HCT116 (cell line): ENCODE measurements around the gene IFITM10. TPM values are rescaled to one million over a fixed set of nuclear protein-coding genes. Genes with fewer than 3 reads are reported as not detected.

Experiments used
- ATAC-seq: fragments of 200-7000 bp; cut with Tn5 transposase; 2 replicates; pipeline ENCODE4 v1.9.1; 2020; ENCODE audit warnings: mild to moderate bottlenecking, moderate library complexity
- BruUV-seq: library from RNA; stranded (reverse); fragments of 400-500 nt; replicated peaks from 2 replicates; lab custom pipeline; 2021; lab: Mats Ljungman, UMichigan
- CTCF ChIA-PET: fragments of 300-600 bp; sonication (Branson Sonifier 250); formaldehyde crosslinking; loops from one replicate; lab custom pipeline; 2021; ENCODE audit warnings: antibody characterized with exemption; lab: Charles Lee
- POLR2A ChIA-PET: fragments of 300-600, 350-600 bp; sonication (Branson Sonifier 250); formaldehyde crosslinking; loops from one replicate; lab custom pipeline; 2021; ENCODE audit warnings: antibody characterized with exemption; lab: Charles Lee
- RAD21 ChIA-PET, 2 experiments: fragments of 300-600 bp; sonication (Branson Sonifier 250); formaldehyde crosslinking; loops; one replicate each; lab custom pipeline; 2023; ENCODE audit warnings: low total read pairs in 2 of 2; ENCODE audit not compliant: uncharacterized antibody in 2 of 2, unreplicated experiment in 2 of 2, low non-redundant PET in 1 of 2; lab: Charles Lee
- DNase-seq: peaks from one replicate; pipeline ENCODE4 v3.0.0-alpha.2; 2010; ENCODE audit warnings: low read depth, low spot score
- H2AFZ ChIP-seq: fragments of 200-600 bp; shearing (Covaris generic), sonication (generic); 2 replicates; pipeline ENCODE4 v1.6.1; 2017; ENCODE audit warnings: low read depth, mixed run types, mixed read lengths, antibody characterized with exemption, low read length; ENCODE audit not compliant: poor library complexity, severe bottlenecking
- H3K27ac ChIP-seq: 2 replicates; pipeline ENCODE4 v1.5.1; 2012; ENCODE audit warnings: low read depth, low read length
- H3K27me3 ChIP-seq: fragments of 200-600 bp; sonication (generic); 2 replicates; pipeline ENCODE4 v1.6.1; 2016; ENCODE audit warnings: mixed run types, low read length, mixed read lengths; ENCODE audit not compliant: insufficient read depth
- H3K36me3 ChIP-seq, 2 experiments: fragments of 200-500 bp in 1 of 2; fragments of 200-600 bp in 1 of 2; sonication (Bioruptor generic) in 1 of 2; sonication (generic) in 1 of 2; 2 replicates each; pipeline versions ENCODE4 v1.5.1 to v1.6.1; 2014 to 2016; ENCODE audit warnings: low read length in 2 of 2, inconsistent platforms in 1 of 2, mixed read lengths in 1 of 2, mixed run types in 1 of 2; ENCODE audit not compliant: insufficient read depth in 2 of 2, control insufficient read depth in 1 of 2
- H3K4me1 ChIP-seq, 2 experiments: fragments of 200-600 bp in 1 of 2; sonication (generic) in 1 of 2; 2 replicates each; pipeline versions ENCODE4 v1.5.1 to v1.6.1; 2012 to 2017; ENCODE audit warnings: low read length in 2 of 2, inconsistent platforms in 1 of 2, mild to moderate bottlenecking in 1 of 2, mixed read lengths in 1 of 2, mixed run types in 1 of 2, moderate library complexity in 1 of 2; ENCODE audit not compliant: insufficient read depth in 2 of 2, control insufficient read depth in 1 of 2
- H3K4me2 ChIP-seq: fragments of 200-600 bp; sonication (generic); 2 replicates; pipeline ENCODE4 v1.6.1; 2017; ENCODE audit warnings: mixed run types, low read length, mixed read lengths
- H3K4me3 ChIP-seq, 2 experiments: fragments of 200-600 bp in 1 of 2; sonication (generic) in 1 of 2; replicated peaks in 1 of 2; 2 replicates each; pipeline ENCODE4 v1.5.1; 2011 to 2016; ENCODE audit warnings: low read length in 2 of 2, control low read depth in 1 of 2, low read depth in 1 of 2, mild to moderate bottlenecking in 1 of 2, mixed read lengths in 1 of 2, mixed run types in 1 of 2
- H3K79me2 ChIP-seq: fragments of 200-600 bp; sonication (generic); 2 replicates; pipeline ENCODE4 v1.6.1; 2017; ENCODE audit warnings: mild to moderate bottlenecking, mixed run types, low read length, moderate library complexity, mixed read lengths; ENCODE audit not compliant: insufficient read depth
- H3K9ac ChIP-seq: fragments of 200-600 bp; sonication (generic); 2 replicates; pipeline ENCODE4 v1.6.1; 2016; ENCODE audit warnings: low read length, mixed read lengths
- H3K9me2 ChIP-seq: fragments of 200-600 bp; sonication (generic), shearing (Covaris generic); 2 replicates; pipeline ENCODE4 v1.6.1; 2017; ENCODE audit warnings: mixed run types, mild to moderate bottlenecking, moderate library complexity; ENCODE audit not compliant: insufficient read depth
- H3K9me3 ChIP-seq, 2 experiments: fragments of 200-500 bp in 1 of 2; fragments of 200-600 bp in 1 of 2; sonication (Bioruptor generic) in 1 of 2; sonication (generic) in 1 of 2; 2 replicates each; pipeline ENCODE4 v1.6.1; 2014 to 2017; ENCODE audit warnings: low read length in 2 of 2, mixed read lengths in 2 of 2, inconsistent platforms in 1 of 2, low read depth in 1 of 2, mild to moderate bottlenecking in 1 of 2, mixed run types in 1 of 2, moderate library complexity in 1 of 2; ENCODE audit not compliant: control insufficient read depth in 1 of 2, insufficient read depth in 1 of 2
- H4K20me1 ChIP-seq: fragments of 200-600 bp; sonication (generic), shearing (Covaris generic); 2 replicates; pipeline ENCODE4 v1.6.1; 2017; ENCODE audit warnings: mixed run types, mild to moderate bottlenecking, moderate library complexity; ENCODE audit not compliant: insufficient read depth
- CBX3 ChIP-seq: IDR thresholded peaks from 2 replicates; pipeline ENCODE4 v1.6.1; 2012; ENCODE audit warnings: low read depth
- CEBPB ChIP-seq: IDR thresholded peaks from 2 replicates; pipeline ENCODE4 v1.6.1; 2012; ENCODE audit warnings: low read depth
- CTCF ChIP-seq, 3 experiments: fragments of 200-600 bp in 1 of 3; sonication (generic) in 1 of 3; IDR thresholded peaks in 2 of 3; conservative IDR thresholded peaks in 1 of 3; 2 replicates each; pipeline ENCODE4 v1.5.1; 2012 to 2017; ENCODE audit warnings: low read depth in 2 of 3, low read length in 2 of 3, antibody characterized with exemption in 1 of 3, borderline replicate concordance in 1 of 3, control low read depth in 1 of 3, mild to moderate bottlenecking in 1 of 3, mixed read lengths in 1 of 3, mixed run types in 1 of 3, moderate library complexity in 1 of 3; ENCODE audit not compliant: insufficient read depth in 1 of 3
- SIN3A ChIP-seq: IDR thresholded peaks from 2 replicates; pipeline ENCODE4 v1.6.1; 2012; ENCODE audit warnings: low read depth
- ZNF274 ChIP-seq: fragments of 200-500 bp; sonication (Bioruptor generic); IDR thresholded peaks from 2 replicates; pipeline ENCODE4 v1.6.1; 2014; ENCODE audit warnings: mild to moderate bottlenecking, low read depth, low read length, inconsistent platforms
- intact Hi-C: fragments of 100-400 bp; cut with micrococcal nuclease; formaldehyde crosslinking; loops from 2 replicates; pipeline ENCODE4 v1.10.0; 2022
- total RNA-seq: library from RNA; stranded (reverse); gene quantifications from one replicate; pipeline ENCODE4 v1.2.1, GENCODE V29; 2021; ENCODE audit not compliant: unreplicated experiment
- TF ChIP-seq, protein P1 (sequence below): IDR thresholded peaks from 2 replicates; pipeline ENCODE4 v1.6.1; 2012

IFITM10 gene
- total RNA-seq, 1 experiment from 2014 or later, result 1.9 TPM

DNA sequence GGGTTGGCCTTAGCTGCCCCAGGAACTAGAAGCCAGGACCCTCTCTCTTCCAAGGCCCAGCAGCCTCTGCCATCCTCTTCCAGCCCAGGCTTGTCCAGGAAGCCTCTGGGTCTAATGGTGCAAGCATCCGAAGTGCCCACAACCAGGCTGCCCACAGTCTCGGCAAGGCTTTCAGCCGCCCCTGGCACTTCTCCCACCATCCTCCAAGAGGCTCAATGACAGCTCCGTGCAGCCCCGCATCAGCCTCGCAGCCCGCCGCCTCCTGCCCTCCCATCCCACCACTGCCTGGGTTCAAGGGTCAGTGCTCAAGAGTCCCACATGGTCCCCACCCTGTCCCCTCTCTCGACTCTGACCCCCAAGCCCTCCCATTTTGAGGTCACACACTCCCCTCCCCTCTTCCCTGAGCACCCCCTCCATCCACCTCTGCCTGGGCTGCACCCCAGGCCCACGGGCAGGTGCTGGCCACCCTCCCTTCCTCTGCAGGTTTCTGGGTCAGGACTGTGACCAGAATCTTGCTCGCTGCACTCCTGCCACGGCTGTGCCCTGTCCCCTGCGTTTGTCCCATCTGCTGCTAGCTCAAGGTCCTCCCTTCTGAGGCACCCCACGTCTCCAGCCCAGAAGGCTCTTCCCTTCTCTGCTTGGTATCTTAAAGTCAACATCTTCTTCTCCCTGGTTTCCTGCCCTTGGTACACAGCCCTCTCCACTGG lies 17.2 kb downstream of the IFITM10 start:
- RAD21 ChIA-PET, result no interaction called here
- TF ChIP-seq, protein P1, sequence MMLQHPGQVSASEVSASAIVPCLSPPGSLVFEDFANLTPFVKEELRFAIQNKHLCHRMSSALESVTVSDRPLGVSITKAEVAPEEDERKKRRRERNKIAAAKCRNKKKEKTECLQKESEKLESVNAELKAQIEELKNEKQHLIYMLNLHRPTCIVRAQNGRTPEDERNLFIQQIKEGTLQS, result no peak
- no peak for TF ChIP-seq CTCF (IDR thresholded peaks at IDR 0.05 in 2 of 3, conservative IDR thresholded peaks at IDR 0.05 in 1 of 3; ENCODE audit: borderline replicate concordance in 1 of 3, insufficient read depth in 1 of 3, low read depth in 2 of 3, low read length in 2 of 3)
- no peak for TF ChIP-seq CBX3
- no peak for TF ChIP-seq CEBPB
- no peak for TF ChIP-seq SIN3A
- no peak for TF ChIP-seq ZNF274
- TF ChIP-seq, all 23 proteins: peak for 0
- Histone ChIP-seq H3K9ac (no peak overlapping the region), H3K27me3 (peaks cover 24% of the 10 kb centered on the region; the same call in 1 of the 2 replicates), H3K4me3 (no peak overlapping the region), H3K79me2 (no peaks in the 10 kb centered on the region), H3K27ac (no peak overlapping the region), H3K9me3 (peaks cover 12 to 14% of the 10 kb centered on the region in 2 experiments; a peak in 3 of 4 replicates), H3K4me2 (no peak overlapping the region), H2AFZ (no peak overlapping the region), H3K4me1 (no peaks in the 10 kb centered on the region), H3K9me2 (no peaks in the 10 kb centered on the region), H3K36me3 (no peaks in the 10 kb centered on the region), H4K20me1 (no peaks in the 10 kb centered on the region)
- intact Hi-C loops, result no loop called here
- DNase-seq (no peak), ATAC-seq (no peak)
- no TSS peak for BruUV-seq
- ChIA-PET CTCF (no interaction called here), POLR2A (no interaction called here)
